HG03175 (cell line): ENCODE data around the gene RINL.

Experiments used
- ATAC-seq: cut with Tn5 transposase; IDR thresholded peaks from one replicate; pipeline ENCODE4 v1.9.1; 2021; ENCODE audit warnings: mild to moderate bottlenecking, moderate library complexity; ENCODE audit not compliant: unreplicated experiment

RINL gene, protein sequence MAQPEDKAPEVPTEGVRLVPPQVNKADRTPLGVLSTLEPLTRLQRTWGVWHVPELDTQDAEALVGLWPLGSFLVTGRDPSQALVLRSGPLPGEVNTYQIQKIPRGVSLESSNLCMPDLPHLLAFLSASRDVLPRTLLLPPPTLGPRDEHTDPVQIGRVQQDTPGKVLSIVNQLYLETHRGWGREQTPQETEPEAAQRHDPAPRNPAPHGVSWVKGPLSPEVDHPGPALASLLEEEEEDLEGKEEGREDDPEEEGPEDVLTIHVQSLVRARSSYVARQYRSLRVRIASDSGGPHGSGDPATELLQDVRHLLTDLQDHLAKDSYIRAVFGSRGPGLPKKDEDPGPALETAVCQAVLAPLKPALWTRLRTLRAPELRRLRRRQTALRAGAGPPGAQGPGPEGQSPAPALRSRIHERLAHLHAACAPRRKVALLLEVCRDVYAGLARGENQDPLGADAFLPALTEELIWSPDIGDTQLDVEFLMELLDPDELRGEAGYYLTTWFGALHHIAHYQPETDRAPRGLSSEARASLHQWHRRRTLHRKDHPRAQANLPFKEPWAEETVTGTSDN

DNA sequence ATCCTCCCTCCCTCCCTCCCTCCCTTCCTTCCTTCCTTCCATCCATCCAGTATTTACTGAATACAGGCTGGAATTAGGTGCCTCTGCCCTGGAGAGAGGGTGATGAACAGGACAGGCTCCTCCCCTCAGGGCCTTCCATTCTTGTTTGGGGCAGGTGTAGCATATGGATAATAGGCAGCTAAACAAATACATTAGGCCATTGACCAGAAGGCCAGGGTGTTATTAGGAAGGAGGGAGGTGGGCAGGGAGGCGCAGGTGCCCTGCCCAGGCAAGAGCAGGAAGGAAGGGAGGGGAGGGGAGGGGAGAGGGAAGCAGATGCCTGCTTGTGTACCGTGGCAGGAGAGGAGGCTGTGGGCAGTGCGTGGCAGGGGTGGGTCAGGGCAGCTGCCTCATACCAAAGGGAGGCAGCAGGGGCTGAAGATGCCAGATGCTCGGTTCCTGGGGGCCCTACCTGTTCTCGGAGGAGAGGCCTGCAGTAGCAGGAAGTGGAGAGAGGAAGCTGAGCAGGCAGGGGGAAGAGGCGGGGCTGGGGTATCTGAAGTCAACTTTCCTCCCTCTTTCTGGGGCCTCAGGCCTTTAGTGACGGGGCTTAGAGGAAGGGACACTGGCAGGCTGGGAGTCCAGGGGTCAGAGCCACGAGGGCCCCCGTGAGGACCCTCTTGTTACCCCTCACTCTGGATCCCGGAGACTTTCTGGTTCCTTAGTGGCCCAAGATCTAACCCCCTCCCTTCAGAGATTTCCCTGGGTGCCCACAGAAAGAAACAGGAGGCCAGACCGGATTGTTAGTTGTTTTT lies at the start of gene RINL:
Gene RINL (minus strand): TSS at position 495 of the 794 bp plus-strand sequence. CDS start 1,533 bp downstream, outside the sequence.
- no peak for ATAC-seq

DNA sequence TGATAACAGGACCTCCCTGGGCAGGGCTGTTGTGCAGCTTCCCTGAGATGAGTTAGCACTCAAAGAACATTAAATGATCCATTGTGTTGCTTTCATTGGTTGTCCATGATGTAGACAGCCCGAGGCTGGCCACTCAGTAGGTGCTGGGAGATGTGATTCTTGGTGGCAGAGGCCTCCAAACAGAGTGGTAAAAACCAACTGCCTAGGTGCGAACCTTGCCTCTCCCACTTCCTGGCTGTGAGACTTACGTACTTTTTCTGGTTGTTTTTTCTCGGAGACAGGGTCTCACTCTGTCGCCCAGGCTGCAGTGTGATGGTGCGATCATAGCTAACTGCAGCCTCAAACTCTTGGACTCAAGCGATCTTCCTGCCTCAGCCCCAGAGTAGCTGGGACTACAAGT lies 46.3 kb upstream of the RINL start:
- ATAC-seq: no peak

GRCh38 chr19:38922482-38922881 lies 44.4 kb upstream of the RINL start:
- ATAC-seq: no peak

GRCh38 chr19:38921420-38922274 lies 43.6 kb upstream of the RINL start:
- no peak for ATAC-seq

DNA sequence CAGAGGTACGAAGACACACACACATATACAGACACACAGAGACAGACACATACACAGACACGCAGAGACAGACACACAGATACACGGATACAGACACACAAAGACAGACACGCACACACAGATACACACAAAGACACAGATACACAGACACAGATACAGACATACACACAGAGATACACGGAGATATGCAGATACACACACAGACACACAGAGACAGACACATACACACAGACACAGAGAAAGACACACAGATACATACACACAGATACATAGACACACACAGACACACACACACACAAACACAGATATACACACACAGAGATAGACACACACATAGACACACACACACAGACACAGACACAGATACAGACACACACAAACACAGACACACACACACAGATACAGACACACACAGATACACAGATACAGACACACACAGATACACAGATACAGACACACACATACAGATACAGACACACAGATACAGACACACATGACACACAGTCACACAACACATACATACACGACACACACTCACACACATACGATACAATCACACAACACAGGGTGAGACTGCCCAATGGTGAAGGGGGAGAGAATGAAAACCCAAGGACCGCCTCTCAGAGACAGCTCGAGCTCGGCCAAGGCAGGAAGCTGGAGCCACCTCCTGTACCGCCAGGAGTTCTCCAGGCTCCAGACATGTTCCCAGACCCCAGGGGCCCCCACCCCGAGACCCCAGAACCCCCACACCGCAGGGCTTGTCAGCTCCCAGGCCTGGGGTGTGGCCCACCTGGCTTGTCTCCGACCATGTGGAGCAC lies 42.7 kb upstream of the RINL start:
- no peak for ATAC-seq

DNA sequence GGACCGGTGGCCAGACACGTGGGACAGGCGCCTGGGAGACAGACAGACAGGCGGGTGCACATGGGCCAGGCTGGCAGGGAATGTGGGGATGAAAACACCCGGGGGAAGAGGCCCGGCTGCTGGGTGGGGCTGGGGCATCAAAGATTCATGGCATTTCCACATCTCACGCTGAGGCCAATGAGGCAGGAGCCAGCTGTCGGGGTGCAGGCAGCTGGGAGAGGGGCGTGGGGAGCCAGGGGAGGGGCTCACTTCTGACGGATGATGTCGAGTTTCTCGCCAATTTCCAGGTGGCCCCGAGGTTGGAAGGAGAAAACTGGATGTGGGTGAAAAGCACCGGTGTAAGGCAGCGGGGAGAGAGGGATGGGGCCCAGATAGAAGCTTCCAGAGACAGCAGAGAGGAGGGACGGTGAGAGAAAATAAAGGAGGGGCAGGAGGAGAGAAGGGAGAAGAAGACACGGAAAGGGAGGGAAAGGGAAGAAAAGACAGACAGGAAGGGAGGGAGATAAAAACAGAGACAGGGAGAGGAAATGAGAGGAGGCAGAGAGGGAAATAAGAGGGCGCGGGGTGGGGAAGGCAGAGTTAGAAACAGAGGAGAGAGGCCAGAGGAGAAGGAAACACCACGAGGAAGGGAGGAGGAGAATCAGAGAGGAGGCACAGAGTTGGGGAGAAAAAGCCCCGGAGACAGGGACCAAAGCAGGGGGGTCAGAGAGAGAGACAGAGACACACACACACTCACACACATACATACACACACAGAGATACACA lies 41.9 kb upstream of the RINL start:
- no peak for ATAC-seq

DNA sequence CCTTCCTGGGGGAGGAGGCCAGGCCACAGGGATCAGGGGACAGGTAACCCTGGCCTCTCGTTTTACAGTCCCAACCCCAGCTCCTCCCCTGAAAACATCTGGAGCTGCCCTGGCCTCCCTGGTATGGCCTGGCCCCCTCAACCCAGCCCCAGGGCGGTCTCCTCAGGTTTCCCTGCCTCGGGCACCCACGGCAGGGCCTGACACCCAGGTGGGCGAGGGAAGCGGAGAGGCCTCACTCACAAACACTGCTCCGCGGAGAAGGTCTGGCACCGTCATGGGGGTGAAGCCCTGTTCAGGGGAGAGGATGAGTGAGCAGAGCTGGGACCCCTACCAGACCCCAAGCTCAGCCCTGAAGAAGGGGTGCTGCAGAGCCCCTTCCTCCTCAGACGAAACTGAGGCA lies 40.5 kb upstream of the RINL start:
- no peak for ATAC-seq

DNA sequence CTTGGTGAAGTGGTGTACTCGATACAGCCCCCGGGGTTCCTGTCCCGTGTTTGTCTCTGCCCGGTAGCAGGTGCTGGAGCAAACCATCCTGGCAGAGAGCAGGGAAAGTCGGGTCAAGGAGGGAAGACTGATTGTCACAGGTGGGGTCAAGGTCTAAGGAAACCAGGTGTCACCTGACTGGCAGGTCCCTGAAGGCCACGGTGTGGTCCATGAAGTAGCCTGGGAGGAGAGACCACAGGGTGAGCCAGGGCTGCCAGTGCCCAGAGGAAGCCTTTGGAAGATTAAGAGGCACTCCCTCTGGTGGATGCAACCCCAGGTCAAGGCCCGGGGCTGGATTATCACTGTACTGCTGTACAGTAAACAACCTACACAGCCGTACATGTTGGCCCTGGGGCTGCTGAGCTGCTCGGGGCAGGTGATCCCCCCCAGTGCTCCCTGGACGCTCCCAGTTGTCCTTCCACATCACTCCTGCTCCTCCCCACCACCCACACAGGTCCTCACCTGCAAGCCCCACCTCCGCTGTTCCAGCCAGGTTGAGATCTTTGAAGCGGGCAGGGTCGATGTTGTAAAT lies 39.9 kb upstream of the RINL start:
- no peak for ATAC-seq

GRCh38 chr19:38917516-38917915 lies 39.4 kb upstream of the RINL start:
- no peak for ATAC-seq

DNA sequence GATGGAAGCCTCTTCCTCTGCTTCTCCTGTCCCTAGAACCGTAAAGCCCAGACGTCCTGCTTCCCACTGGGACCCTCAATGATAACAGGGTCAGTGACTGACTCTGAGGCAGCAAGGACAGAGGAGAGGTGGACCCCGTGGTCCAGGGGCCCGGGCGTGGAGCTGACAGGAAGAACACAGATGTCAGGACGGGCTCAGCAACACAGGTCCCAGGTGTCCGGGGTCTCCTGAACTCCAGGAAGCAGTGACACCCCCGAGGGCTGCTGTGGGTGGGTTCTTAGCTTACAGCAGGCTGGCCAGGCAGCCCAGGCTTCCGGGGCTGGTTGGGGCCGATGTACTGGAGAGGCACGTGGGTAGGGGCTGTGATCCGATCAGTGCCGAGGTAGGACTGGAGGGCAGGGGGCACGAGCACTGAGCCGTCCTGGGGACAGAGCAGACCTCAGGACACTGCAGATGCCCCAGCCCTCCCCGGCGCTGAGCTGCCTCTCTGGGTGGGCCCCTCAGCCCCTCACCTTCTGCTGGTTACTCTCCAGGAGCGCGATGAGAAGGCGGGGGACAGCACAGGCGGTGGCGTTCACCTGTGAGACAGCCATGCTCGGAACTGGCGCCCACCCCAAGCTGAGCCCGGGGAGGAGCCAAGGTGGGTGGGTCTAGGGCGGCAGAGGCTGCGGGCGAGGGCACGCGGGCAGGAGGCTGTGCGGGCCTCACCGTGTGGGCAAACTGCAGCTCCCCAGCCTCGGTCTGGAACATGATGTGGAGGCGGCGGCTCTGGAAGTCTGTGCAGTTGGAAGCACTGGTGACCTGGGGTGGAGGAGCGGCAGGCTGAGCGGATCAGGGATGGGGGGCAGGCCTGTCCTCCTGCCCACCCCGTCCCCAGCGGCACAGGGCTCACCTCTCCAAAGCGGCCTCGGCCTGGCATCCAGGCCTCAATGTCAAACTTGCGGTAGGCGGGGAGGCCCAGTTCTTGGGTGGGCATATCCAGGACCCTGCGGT lies 37.5 kb upstream of the RINL start:
- ATAC-seq: no peak

- no peak for ATAC-seq
Measured at GRCh38 chr19:38913958-38914357, 35.9 kb upstream of the RINL start.

DNA sequence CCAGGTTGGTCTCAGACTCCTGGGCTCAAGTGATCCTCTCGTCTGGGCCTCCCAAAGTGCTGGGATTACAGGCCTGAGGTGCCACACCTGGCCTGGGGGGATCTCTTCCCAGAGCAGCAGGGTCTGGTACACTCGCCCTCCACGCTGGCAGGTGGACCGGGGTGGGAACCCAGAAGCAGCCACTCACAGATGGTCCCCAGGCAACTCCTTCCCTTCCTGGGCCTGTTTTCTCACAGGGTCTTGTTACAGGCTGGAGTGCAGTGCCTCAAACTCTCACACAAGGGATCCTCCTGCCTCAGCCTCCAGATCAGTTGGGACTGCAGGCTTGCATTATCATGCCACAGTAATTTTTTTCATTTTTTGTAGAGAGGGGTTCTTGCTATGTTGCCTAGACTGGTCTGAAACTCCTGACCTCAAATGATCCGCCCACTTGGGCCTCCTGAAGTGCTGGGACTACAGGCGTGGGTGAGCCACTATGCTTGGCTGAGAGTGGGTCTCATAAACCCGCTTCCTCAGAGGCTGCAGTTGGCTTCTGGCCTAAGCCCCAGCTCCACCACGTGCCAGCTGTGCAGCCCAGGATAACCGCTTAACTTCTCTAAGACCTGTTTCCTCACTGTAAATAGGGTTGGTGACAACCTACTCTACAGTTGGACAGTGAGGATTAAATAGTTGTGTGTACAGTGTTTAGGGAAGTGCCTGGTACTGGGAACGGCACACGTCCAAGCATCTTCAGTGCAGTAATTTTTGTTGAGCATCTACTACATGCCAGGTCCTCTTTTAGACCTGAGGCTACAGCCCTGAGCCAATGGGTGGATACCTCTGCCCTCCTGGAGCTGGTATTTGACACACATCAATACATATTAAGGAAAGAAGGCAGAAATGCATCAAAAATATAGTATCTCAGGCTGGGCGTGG lies 34.8 kb upstream of the RINL start:
- ATAC-seq: no peak

GRCh38 chr19:38911388-38912001 lies 33.4 kb upstream of the RINL start:
- ATAC-seq: no peak

- ATAC-seq: no peak
Measured at GRCh38 chr19:38910488-38910887, 32.4 kb upstream of the RINL start.

DNA sequence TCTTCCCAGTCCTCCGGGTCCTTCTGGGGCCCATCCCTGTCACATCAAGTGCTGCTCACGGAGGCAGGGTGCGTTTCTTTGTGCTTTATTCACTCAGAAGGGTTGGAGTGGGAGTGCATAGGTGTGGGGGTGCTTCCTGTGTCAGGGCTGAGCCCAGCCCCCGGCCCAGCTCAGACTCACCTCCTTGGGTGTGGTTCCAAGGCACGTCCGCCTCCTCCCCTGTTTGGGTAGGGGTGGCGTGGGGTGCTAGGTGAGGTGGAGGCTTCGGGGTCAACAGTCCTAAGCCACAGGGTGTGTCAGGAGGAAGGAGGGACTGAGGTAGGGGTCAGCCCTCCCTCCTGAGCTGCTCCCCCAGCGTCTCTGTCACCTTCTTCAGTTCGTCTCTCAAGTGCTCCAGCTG lies 30.8 kb upstream of the RINL start:
- ATAC-seq: no peak

GRCh38 chr19:38907670-38908069 lies 29.6 kb upstream of the RINL start:
- no peak for ATAC-seq
